ENCODE measurements around the gene RELB. TPM values are rescaled to one million over a fixed set of nuclear protein-coding genes. Genes with fewer than 3 reads are reported as not detected.

The RELB gene
- total RNA-seq, 2 donors from 2014 or later = 17.1 to 42.4 TPM

GRCh38 chr19:45075301-45076028 is 74.2 kb downstream of the RELB start:
- TF ChIP-seq, protein P1, sequence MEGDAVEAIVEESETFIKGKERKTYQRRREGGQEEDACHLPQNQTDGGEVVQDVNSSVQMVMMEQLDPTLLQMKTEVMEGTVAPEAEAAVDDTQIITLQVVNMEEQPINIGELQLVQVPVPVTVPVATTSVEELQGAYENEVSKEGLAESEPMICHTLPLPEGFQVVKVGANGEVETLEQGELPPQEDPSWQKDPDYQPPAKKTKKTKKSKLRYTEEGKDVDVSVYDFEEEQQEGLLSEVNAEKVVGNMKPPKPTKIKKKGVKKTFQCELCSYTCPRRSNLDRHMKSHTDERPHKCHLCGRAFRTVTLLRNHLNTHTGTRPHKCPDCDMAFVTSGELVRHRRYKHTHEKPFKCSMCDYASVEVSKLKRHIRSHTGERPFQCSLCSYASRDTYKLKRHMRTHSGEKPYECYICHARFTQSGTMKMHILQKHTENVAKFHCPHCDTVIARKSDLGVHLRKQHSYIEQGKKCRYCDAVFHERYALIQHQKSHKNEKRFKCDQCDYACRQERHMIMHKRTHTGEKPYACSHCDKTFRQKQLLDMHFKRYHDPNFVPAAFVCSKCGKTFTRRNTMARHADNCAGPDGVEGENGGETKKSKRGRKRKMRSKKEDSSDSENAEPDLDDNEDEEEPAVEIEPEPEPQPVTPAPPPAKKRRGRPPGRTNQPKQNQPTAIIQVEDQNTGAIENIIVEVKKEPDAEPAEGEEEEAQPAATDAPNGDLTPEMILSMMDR (IDR thresholded peaks at IDR 0.05) = no peak
- intact Hi-C loops (cut with DNase I) = no loop called here
- peak overlapping the region; percentile 77 for H3K27ac ChIP-seq

GRCh38 chr19:45076029-45076850 is 75.0 kb downstream of the RELB start, which contains the start of gene ZNF296:
TSS of gene ZNF296 (minus strand) at chr19:45076478. CDS start at chr19:45076373, 105 bp downstream.
- TF ChIP-seq, protein P1 (IDR thresholded peaks at IDR 0.05) = no peak
- peak within 1 kb of the TSS; percentile 66 for H3K4me3 ChIP-seq
- H3K9me3 ChIP-seq = no peaks in the 10 kb centered on the region
- DNase-seq = peak; percentile 91
- intact Hi-C loops (cut with DNase I) = no loop called here
- H3K27me3 ChIP-seq = no peaks in the 10 kb centered on the region
- H3K27ac ChIP-seq = peak within 1 kb of the TSS; percentile 77
- H3K36me3 ChIP-seq = no peaks in the 10 kb centered on the region
- H3K4me1 ChIP-seq = peaks cover 21% of the 10 kb centered on the region
- H3K9ac ChIP-seq (ENCODE audit: low read depth in 2 of 2, low read length in 2 of 2) = peak within 1 kb of the TSS; percentile 81 to 92

More at GRCh38 chr19:45075301-45076028, 74.2 kb downstream of the RELB start:
- Histone ChIP-seq H3K27me3 (no peaks in the 10 kb centered on the region), H3K9me3 (no peaks in the 10 kb centered on the region), H3K36me3 (no peaks in the 10 kb centered on the region), H3K4me1 (peaks cover 21% of the 10 kb centered on the region), H3K9ac (ENCODE audit: low read depth in 2 of 2, low read length in 2 of 2) (peak overlapping the region; percentile 81 to 92), H3K4me3 (peak overlapping the region; percentile 66)
- DNase-seq = peak; percentile 92

GRCh38 chr19:45076851-45077730 is 75.8 kb downstream of the RELB start:
- Histone ChIP-seq H3K4me1 (peaks cover 21% of the 10 kb centered on the region), H3K27ac (peak overlapping the region; percentile 77), H3K27me3 (no peaks in the 10 kb centered on the region), H3K4me3 (peak overlapping the region; percentile 66), H3K9me3 (no peaks in the 10 kb centered on the region), H3K9ac (ENCODE audit: low read depth in 2 of 2, low read length in 2 of 2) (peak overlapping the region; percentile 14 to 79), H3K36me3 (no peaks in the 10 kb centered on the region)
- peak; percentile 67 for DNase-seq
- TF ChIP-seq, protein P1 (IDR thresholded peaks at IDR 0.05) = no peak
- intact Hi-C loops (cut with DNase I) = no loop called here

DNA sequence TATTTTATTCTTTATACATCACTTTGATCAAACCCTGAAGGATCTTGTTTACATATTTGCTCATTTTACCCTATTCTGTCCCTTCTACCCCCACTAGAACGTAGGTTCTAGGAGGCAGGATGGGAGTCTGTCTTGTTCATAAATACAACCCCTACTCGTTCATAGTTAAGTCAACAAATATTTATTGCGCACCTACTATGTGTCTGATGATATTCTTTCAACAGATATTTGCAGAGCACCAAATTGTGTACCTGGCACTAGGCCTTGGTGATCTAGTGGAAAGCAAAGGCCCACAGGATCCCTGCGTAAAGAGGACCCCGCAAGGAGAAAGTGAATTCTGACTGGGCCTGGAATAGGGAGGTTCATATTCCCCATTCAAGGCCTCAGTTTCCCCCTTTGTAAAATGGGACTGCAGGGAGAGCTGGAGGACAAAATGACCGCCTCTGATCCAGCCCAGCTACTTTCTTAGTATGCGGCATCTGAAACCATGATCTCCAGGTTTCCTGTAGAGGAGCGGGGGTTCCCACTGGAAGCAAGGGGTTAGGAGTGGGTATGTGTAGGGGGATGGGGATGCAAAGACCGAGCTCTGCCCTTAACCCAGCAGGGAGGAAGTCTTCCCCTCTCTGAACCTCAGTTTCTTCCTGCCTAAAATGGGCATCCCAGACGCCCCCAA is 77.3 kb downstream of the RELB start:
- no peaks in the 10 kb centered on the region for H3K9me3 ChIP-seq
- no peaks in the 10 kb centered on the region for H3K27me3 ChIP-seq
- TF ChIP-seq, protein P1 (IDR thresholded peaks at IDR 0.05) = no peak
- H3K4me1 ChIP-seq = peaks cover 21% of the 10 kb centered on the region
- DNase-seq = no peak
- peak overlapping the region; percentile 68 for H3K27ac ChIP-seq
- H3K4me3 ChIP-seq = peak overlapping the region; percentile 78
- H3K36me3 ChIP-seq = no peaks in the 10 kb centered on the region
- intact Hi-C loops (cut with DNase I) = no loop called here
- H3K9ac ChIP-seq (ENCODE audit: low read depth in 2 of 2, low read length in 2 of 2) = peak overlapping the region; percentile 60 to 99

Data from colonic mucosa (tissue), 4 donors.